HCT116 (cell line): Measurements from ENCODE around the gene HPCAL1. TPM values are rescaled to one million over a fixed set of nuclear protein-coding genes. Genes with fewer than 3 reads are reported as not detected.

ENCODE experiments used
- ATAC-seq: fragments of 200-7000 bp; cut with Tn5 transposase; 2 replicates; pipeline ENCODE4 v1.9.1; 2020; ENCODE audit warnings: mild to moderate bottlenecking, moderate library complexity
- BruUV-seq: library from RNA; stranded (reverse); fragments of 400-500 nt; replicated peaks from 2 replicates; lab custom pipeline; 2021; lab: Mats Ljungman, UMichigan
- CTCF ChIA-PET: fragments of 300-600 bp; sonication (Branson Sonifier 250); formaldehyde crosslinking; loops from one replicate; lab custom pipeline; 2021; ENCODE audit warnings: antibody characterized with exemption; lab: Charles Lee
- POLR2A ChIA-PET: fragments of 300-600, 350-600 bp; sonication (Branson Sonifier 250); formaldehyde crosslinking; loops from one replicate; lab custom pipeline; 2021; ENCODE audit warnings: antibody characterized with exemption; lab: Charles Lee
- RAD21 ChIA-PET, 2 experiments: fragments of 300-600 bp; sonication (Branson Sonifier 250); formaldehyde crosslinking; loops; one replicate each; lab custom pipeline; 2023; ENCODE audit warnings: low total read pairs in 2 of 2; ENCODE audit not compliant: uncharacterized antibody in 2 of 2, unreplicated experiment in 2 of 2, low non-redundant PET in 1 of 2; lab: Charles Lee
- DNase-seq: peaks from one replicate; pipeline ENCODE4 v3.0.0-alpha.2; 2010; ENCODE audit warnings: low read depth, low spot score
- H2AFZ ChIP-seq: fragments of 200-600 bp; shearing (Covaris generic), sonication (generic); 2 replicates; pipeline ENCODE4 v1.6.1; 2017; ENCODE audit warnings: low read depth, mixed run types, mixed read lengths, antibody characterized with exemption, low read length; ENCODE audit not compliant: poor library complexity, severe bottlenecking
- H3K27ac ChIP-seq: 2 replicates; pipeline ENCODE4 v1.5.1; 2012; ENCODE audit warnings: low read depth, low read length
- H3K27me3 ChIP-seq: fragments of 200-600 bp; sonication (generic); 2 replicates; pipeline ENCODE4 v1.6.1; 2016; ENCODE audit warnings: mixed run types, low read length, mixed read lengths; ENCODE audit not compliant: insufficient read depth
- H3K36me3 ChIP-seq, 2 experiments: fragments of 200-500 bp in 1 of 2; fragments of 200-600 bp in 1 of 2; sonication (Bioruptor generic) in 1 of 2; sonication (generic) in 1 of 2; 2 replicates each; pipeline versions ENCODE4 v1.5.1 to v1.6.1; 2014 to 2016; ENCODE audit warnings: low read length in 2 of 2, inconsistent platforms in 1 of 2, mixed read lengths in 1 of 2, mixed run types in 1 of 2; ENCODE audit not compliant: insufficient read depth in 2 of 2, control insufficient read depth in 1 of 2
- H3K4me1 ChIP-seq, 2 experiments: fragments of 200-600 bp in 1 of 2; sonication (generic) in 1 of 2; 2 replicates each; pipeline versions ENCODE4 v1.5.1 to v1.6.1; 2012 to 2017; ENCODE audit warnings: low read length in 2 of 2, inconsistent platforms in 1 of 2, mild to moderate bottlenecking in 1 of 2, mixed read lengths in 1 of 2, mixed run types in 1 of 2, moderate library complexity in 1 of 2; ENCODE audit not compliant: insufficient read depth in 2 of 2, control insufficient read depth in 1 of 2
- H3K4me2 ChIP-seq: fragments of 200-600 bp; sonication (generic); 2 replicates; pipeline ENCODE4 v1.6.1; 2017; ENCODE audit warnings: mixed run types, low read length, mixed read lengths
- H3K4me3 ChIP-seq, 2 experiments: fragments of 200-600 bp in 1 of 2; sonication (generic) in 1 of 2; replicated peaks in 1 of 2; 2 replicates each; pipeline ENCODE4 v1.5.1; 2011 to 2016; ENCODE audit warnings: low read length in 2 of 2, control low read depth in 1 of 2, low read depth in 1 of 2, mild to moderate bottlenecking in 1 of 2, mixed read lengths in 1 of 2, mixed run types in 1 of 2
- H3K79me2 ChIP-seq: fragments of 200-600 bp; sonication (generic); 2 replicates; pipeline ENCODE4 v1.6.1; 2017; ENCODE audit warnings: mild to moderate bottlenecking, mixed run types, low read length, moderate library complexity, mixed read lengths; ENCODE audit not compliant: insufficient read depth
- H3K9ac ChIP-seq: fragments of 200-600 bp; sonication (generic); 2 replicates; pipeline ENCODE4 v1.6.1; 2016; ENCODE audit warnings: low read length, mixed read lengths
- H3K9me2 ChIP-seq: fragments of 200-600 bp; sonication (generic), shearing (Covaris generic); 2 replicates; pipeline ENCODE4 v1.6.1; 2017; ENCODE audit warnings: mixed run types, mild to moderate bottlenecking, moderate library complexity; ENCODE audit not compliant: insufficient read depth
- H3K9me3 ChIP-seq, 2 experiments: fragments of 200-500 bp in 1 of 2; fragments of 200-600 bp in 1 of 2; sonication (Bioruptor generic) in 1 of 2; sonication (generic) in 1 of 2; 2 replicates each; pipeline ENCODE4 v1.6.1; 2014 to 2017; ENCODE audit warnings: low read length in 2 of 2, mixed read lengths in 2 of 2, inconsistent platforms in 1 of 2, low read depth in 1 of 2, mild to moderate bottlenecking in 1 of 2, mixed run types in 1 of 2, moderate library complexity in 1 of 2; ENCODE audit not compliant: control insufficient read depth in 1 of 2, insufficient read depth in 1 of 2
- H4K20me1 ChIP-seq: fragments of 200-600 bp; sonication (generic), shearing (Covaris generic); 2 replicates; pipeline ENCODE4 v1.6.1; 2017; ENCODE audit warnings: mixed run types, mild to moderate bottlenecking, moderate library complexity; ENCODE audit not compliant: insufficient read depth
- CBX3 ChIP-seq: IDR thresholded peaks from 2 replicates; pipeline ENCODE4 v1.6.1; 2012; ENCODE audit warnings: low read depth
- CEBPB ChIP-seq: IDR thresholded peaks from 2 replicates; pipeline ENCODE4 v1.6.1; 2012; ENCODE audit warnings: low read depth
- EGR1 ChIP-seq: IDR thresholded peaks from 2 replicates; pipeline ENCODE4 v1.6.1; 2012; ENCODE audit warnings: low read depth
- ELF1 ChIP-seq: IDR thresholded peaks from 2 replicates; pipeline ENCODE4 v1.6.1; 2012; ENCODE audit warnings: low read depth, borderline replicate concordance
- EZH2 ChIP-seq: fragments of 200-600 bp; sonication (generic); IDR thresholded peaks from 2 replicates; pipeline ENCODE4 v1.6.1; 2017; ENCODE audit warnings: antibody characterized with exemption, mixed run types
- FOSL1 ChIP-seq: IDR thresholded peaks from 2 replicates; pipeline ENCODE4 v1.6.1; 2012; ENCODE audit warnings: low read depth
- JUND ChIP-seq: IDR thresholded peaks from 2 replicates; pipeline ENCODE4 v1.6.1; 2012
- POLR2A ChIP-seq: IDR thresholded peaks from 2 replicates; pipeline ENCODE4 v1.7.0; 2011; ENCODE audit warnings: borderline replicate concordance; ENCODE audit not compliant: insufficient read depth, insufficient read length; ENCODE audit errors: extremely low read depth
- POLR2AphosphoS5 ChIP-seq: IDR thresholded peaks from 2 replicates; pipeline ENCODE4 v1.6.1; 2011; ENCODE audit warnings: mild to moderate bottlenecking, low read depth, low read length, moderate library complexity
- RAD21 ChIP-seq: IDR thresholded peaks from 2 replicates; pipeline ENCODE4 v1.6.1; 2012; ENCODE audit warnings: low read depth, mild to moderate bottlenecking
- SIN3A ChIP-seq: IDR thresholded peaks from 2 replicates; pipeline ENCODE4 v1.6.1; 2012; ENCODE audit warnings: low read depth
- SP1 ChIP-seq: IDR thresholded peaks from 2 replicates; pipeline ENCODE4 v1.6.1; 2012; ENCODE audit warnings: low read depth
- SRF ChIP-seq: IDR thresholded peaks from 2 replicates; pipeline ENCODE4 v1.6.1; 2012; ENCODE audit warnings: low read depth
- YY1 ChIP-seq: IDR thresholded peaks from 2 replicates; pipeline ENCODE4 v1.6.1; 2011; ENCODE audit warnings: low read length, low read depth, moderate library complexity, mild to moderate bottlenecking; ENCODE audit not compliant: insufficient replicate concordance; ENCODE audit errors: extremely low read depth
- ZFX ChIP-seq: fragments of 450-650 bp; IDR thresholded peaks from 2 replicates; pipeline ENCODE4 v1.6.1; 2017
- ZNF274 ChIP-seq: fragments of 200-500 bp; sonication (Bioruptor generic); IDR thresholded peaks from 2 replicates; pipeline ENCODE4 v1.6.1; 2014; ENCODE audit warnings: mild to moderate bottlenecking, low read depth, low read length, inconsistent platforms
- intact Hi-C: fragments of 100-400 bp; cut with micrococcal nuclease; formaldehyde crosslinking; loops from 2 replicates; pipeline ENCODE4 v1.10.0; 2022
- total RNA-seq: library from RNA; stranded (reverse); gene quantifications from one replicate; pipeline ENCODE4 v1.2.1, GENCODE V29; 2021; ENCODE audit not compliant: unreplicated experiment
- TF ChIP-seq, protein P1 (sequence below), 3 experiments: fragments of 200-600 bp in 1 of 3; sonication (generic) in 1 of 3; IDR thresholded peaks in 2 of 3; conservative IDR thresholded peaks in 1 of 3; 2 replicates each; pipeline ENCODE4 v1.5.1; 2012 to 2017; ENCODE audit warnings: low read depth in 2 of 3, low read length in 2 of 3, antibody characterized with exemption in 1 of 3, borderline replicate concordance in 1 of 3, control low read depth in 1 of 3, mild to moderate bottlenecking in 1 of 3, mixed read lengths in 1 of 3, mixed run types in 1 of 3, moderate library complexity in 1 of 3; ENCODE audit not compliant: insufficient read depth in 1 of 3
- TF ChIP-seq, protein P2 (sequence below): IDR thresholded peaks from 2 replicates; pipeline ENCODE4 v1.6.1; 2012
- TF ChIP-seq, protein P3 (sequence below): IDR thresholded peaks from 2 replicates; pipeline ENCODE4 v1.6.1; 2012; ENCODE audit warnings: low read depth
- TF ChIP-seq, protein P4 (sequence below): IDR thresholded peaks from 2 replicates; pipeline ENCODE4 v1.6.1; 2011; ENCODE audit warnings: mild to moderate bottlenecking, low read length, moderate library complexity; ENCODE audit not compliant: insufficient replicate concordance; ENCODE audit errors: extremely low read depth

The HPCAL1 gene
- total RNA-seq, 1 experiment from 2014 or later: 111 TPM

DNA sequence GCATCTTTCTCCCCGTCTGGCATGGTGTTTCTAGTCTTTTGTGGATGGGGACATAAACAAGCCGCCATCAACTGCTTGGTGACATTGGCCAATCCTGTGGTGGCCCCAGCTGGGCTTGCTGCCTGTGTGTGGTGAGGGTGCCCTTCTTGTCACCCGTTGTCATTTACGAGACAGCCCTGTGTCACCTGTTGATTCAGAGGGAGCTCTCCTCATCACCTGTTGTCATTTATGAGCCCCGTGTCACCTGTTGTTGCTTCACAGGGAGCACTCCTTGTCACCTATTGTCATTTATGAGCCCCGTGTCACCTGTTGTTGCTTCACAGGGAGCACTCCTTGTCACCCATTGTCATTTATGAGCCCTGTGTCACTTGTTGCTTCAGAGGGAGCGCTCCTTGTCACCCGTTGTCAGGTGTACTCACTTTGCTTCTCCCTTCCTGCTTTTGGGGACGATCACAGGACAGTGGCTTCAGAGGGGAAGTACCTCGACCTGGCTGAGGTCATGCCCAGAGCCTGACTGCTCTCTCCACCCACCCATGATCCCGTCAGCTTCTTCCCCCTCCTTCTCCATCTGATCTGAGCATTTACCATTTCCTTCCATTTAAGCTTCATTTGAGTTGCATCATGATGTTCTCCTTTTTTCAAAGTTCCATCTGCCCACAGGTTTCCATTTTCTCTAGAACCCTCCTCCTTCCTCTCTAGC lies 29.1 kb downstream of the HPCAL1 start:
- ChIA-PET POLR2A (no interaction called here), CTCF (interaction anchor here (0.7 kb wide), 1 partner anchor 583 kb away, joined by 6 read pairs; no protein-coding TSS in a partner anchor), RAD21 (interaction anchor here (0.6 to 1.0 kb wide), 3 partner anchors 77 to 101 kb away, joined by 3 read pairs; no protein-coding TSS in a partner anchor)
- Histone ChIP-seq H3K4me2 (peak overlapping the region; percentile 84), H3K4me3 (no peak overlapping the region; a peak in 1 of 4 replicates), H3K4me1 (peaks cover 46 to 63% of the 10 kb centered on the region in 2 experiments), H3K79me2 (peaks cover 100% of the 10 kb centered on the region), H4K20me1 (peaks cover 3% of the 10 kb centered on the region; the same call in 1 of the 2 replicates), H2AFZ (no peak overlapping the region), H3K9me3 (0 out of 4 replicates have a peak, but pooled peaks cover 0 to 6% of the 10 kb centered on the region in 2 experiments), H3K36me3 (peaks cover 0 to 11% of the 10 kb centered on the region in 2 experiments; a peak in 1 of 4 replicates), H3K27ac (peak overlapping the region; percentile 53; the same call in 1 of the 2 replicates), H3K9me2 (no peaks in the 10 kb centered on the region), H3K9ac (no peak overlapping the region), H3K27me3 (no peaks in the 10 kb centered on the region)
- intact Hi-C loops: loop anchor here (2.0 kb wide), 1 partner anchor 77 kb away; no protein-coding TSS in a partner anchor
- TF ChIP-seq, protein P1, sequence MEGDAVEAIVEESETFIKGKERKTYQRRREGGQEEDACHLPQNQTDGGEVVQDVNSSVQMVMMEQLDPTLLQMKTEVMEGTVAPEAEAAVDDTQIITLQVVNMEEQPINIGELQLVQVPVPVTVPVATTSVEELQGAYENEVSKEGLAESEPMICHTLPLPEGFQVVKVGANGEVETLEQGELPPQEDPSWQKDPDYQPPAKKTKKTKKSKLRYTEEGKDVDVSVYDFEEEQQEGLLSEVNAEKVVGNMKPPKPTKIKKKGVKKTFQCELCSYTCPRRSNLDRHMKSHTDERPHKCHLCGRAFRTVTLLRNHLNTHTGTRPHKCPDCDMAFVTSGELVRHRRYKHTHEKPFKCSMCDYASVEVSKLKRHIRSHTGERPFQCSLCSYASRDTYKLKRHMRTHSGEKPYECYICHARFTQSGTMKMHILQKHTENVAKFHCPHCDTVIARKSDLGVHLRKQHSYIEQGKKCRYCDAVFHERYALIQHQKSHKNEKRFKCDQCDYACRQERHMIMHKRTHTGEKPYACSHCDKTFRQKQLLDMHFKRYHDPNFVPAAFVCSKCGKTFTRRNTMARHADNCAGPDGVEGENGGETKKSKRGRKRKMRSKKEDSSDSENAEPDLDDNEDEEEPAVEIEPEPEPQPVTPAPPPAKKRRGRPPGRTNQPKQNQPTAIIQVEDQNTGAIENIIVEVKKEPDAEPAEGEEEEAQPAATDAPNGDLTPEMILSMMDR (IDR thresholded peaks at IDR 0.05 in 2 of 3, conservative IDR thresholded peaks at IDR 0.05 in 1 of 3; ENCODE audit: borderline replicate concordance in 1 of 3, insufficient read depth in 1 of 3, low read depth in 2 of 3, low read length in 2 of 3): no peak
- TF ChIP-seq, protein P2, sequence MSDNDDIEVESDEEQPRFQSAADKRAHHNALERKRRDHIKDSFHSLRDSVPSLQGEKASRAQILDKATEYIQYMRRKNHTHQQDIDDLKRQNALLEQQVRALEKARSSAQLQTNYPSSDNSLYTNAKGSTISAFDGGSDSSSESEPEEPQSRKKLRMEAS: no peak
- TF ChIP-seq YY1: no peak
- TF ChIP-seq EGR1: no peak
- TF ChIP-seq POLR2AphosphoS5: no peak
- no peak for TF ChIP-seq ZFX
- TF ChIP-seq SRF: no peak
- TF ChIP-seq, protein P3, sequence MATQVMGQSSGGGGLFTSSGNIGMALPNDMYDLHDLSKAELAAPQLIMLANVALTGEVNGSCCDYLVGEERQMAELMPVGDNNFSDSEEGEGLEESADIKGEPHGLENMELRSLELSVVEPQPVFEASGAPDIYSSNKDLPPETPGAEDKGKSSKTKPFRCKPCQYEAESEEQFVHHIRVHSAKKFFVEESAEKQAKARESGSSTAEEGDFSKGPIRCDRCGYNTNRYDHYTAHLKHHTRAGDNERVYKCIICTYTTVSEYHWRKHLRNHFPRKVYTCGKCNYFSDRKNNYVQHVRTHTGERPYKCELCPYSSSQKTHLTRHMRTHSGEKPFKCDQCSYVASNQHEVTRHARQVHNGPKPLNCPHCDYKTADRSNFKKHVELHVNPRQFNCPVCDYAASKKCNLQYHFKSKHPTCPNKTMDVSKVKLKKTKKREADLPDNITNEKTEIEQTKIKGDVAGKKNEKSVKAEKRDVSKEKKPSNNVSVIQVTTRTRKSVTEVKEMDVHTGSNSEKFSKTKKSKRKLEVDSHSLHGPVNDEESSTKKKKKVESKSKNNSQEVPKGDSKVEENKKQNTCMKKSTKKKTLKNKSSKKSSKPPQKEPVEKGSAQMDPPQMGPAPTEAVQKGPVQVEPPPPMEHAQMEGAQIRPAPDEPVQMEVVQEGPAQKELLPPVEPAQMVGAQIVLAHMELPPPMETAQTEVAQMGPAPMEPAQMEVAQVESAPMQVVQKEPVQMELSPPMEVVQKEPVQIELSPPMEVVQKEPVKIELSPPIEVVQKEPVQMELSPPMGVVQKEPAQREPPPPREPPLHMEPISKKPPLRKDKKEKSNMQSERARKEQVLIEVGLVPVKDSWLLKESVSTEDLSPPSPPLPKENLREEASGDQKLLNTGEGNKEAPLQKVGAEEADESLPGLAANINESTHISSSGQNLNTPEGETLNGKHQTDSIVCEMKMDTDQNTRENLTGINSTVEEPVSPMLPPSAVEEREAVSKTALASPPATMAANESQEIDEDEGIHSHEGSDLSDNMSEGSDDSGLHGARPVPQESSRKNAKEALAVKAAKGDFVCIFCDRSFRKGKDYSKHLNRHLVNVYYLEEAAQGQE: no peak
- TF ChIP-seq ELF1: no peak
- no peak for TF ChIP-seq CBX3
- no peak for TF ChIP-seq RAD21
- no peak for TF ChIP-seq EZH2
- no peak for TF ChIP-seq CEBPB
- TF ChIP-seq, protein P4, sequence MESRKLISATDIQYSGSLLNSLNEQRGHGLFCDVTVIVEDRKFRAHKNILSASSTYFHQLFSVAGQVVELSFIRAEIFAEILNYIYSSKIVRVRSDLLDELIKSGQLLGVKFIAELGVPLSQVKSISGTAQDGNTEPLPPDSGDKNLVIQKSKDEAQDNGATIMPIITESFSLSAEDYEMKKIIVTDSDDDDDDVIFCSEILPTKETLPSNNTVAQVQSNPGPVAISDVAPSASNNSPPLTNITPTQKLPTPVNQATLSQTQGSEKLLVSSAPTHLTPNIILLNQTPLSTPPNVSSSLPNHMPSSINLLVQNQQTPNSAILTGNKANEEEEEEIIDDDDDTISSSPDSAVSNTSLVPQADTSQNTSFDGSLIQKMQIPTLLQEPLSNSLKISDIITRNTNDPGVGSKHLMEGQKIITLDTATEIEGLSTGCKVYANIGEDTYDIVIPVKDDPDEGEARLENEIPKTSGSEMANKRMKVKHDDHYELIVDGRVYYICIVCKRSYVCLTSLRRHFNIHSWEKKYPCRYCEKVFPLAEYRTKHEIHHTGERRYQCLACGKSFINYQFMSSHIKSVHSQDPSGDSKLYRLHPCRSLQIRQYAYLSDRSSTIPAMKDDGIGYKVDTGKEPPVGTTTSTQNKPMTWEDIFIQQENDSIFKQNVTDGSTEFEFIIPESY: no peak
- no peak for TF ChIP-seq ZNF274
- no peak for TF ChIP-seq SIN3A
- no peak for TF ChIP-seq FOSL1
- TF ChIP-seq JUND: no peak
- no peak for TF ChIP-seq POLR2A
- TF ChIP-seq SP1: no peak
- no TSS peak for BruUV-seq
- ATAC-seq: no peak
- no peak for DNase-seq
